GM21529 (cell line): ENCODE data around the gene ATP1A4.

Experiments used
- ATAC-seq: cut with Tn5 transposase; IDR thresholded peaks from one replicate; pipeline ENCODE4 v1.9.1; 2021; ENCODE audit not compliant: unreplicated experiment

The ATP1A4 gene

DNA sequence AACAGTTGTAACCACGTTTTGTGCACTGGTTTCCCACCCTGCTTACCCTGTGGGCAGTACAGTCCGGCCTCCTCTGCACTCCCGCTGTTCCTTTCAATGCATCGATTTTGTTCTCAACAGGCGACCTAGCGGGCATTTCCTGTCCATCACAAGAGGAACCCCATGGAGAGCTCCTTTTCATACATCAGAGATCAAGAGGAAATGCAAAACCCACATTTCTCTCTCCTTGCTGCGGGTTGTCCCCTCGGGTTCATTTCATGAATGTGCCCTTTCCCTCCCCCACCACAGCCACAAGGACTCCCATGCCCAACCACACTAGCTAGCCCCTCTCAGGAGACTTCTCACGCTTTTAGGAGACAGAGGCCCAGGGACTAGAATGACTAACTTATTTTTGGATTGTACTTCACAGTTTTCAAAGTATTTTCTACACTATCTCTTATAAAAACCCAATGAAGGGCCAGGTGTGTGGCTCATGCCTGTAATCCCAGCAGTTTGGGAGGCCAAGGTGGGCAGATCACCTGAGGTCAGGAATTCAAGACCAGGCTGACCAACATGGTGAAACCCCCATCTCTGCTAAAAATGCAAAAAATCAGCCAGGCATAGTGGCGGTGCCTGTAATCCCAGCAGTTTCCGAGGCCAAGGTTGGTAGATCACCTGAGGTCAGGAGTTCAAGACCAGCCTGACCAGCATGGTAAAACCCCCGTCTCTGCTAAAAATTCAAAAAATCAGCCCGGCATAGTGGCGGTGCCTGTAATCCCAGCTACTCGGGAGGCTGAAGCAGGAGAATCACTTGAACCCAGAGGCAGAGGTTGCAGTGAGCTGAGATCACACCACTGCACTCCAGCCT is 18.4 kb downstream of the ATP1A4 start:
- peak; percentile 78 for ATAC-seq

- ATAC-seq = no peak
These were observed 20.0 kb downstream of the ATP1A4 start for GRCh38 chr1:160171354-160171753.

- no peak for ATAC-seq
These were observed 20.6 kb downstream of the ATP1A4 start for GRCh38 chr1:160171980-160172379.

DNA sequence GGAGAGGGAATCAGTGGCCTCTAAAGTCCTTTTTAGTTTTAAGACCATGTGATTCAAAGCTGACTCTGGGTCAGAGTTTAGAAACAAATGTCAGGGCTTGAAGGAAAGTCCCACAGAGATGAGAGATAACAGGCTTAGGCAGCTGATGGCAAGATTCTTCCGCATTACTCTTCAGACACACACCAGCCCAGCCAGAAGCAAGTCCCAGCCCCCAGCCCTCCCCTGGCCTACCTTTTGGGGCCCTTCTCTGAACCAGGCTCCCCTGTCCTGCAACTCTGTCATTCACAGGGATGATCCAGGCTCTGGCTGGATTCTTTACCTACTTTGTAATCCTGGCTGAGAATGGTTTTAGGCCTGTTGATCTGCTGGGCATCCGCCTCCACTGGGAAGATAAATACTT is 25.8 kb downstream of the ATP1A4 start:
- no peak for ATAC-seq

DNA sequence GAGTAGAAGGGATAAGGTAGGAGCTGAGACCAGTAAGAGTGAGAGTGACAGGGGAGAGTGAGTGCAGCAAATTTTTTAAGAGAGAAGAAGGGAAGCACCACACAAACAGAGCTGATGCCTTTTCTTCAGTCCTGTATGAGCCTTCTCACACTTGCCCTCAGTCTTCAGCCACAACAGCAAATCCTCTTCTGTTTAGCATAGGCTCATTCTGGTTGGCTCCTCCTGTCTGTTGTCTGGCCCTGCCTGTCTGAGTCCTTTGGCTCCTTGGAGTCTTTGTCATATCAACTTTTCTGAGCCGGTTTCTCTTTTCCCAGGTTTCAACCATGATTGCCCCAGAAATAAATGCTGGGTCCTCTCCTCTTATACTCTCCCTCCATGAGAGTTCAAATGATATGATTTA is 26.3 kb downstream of the ATP1A4 start:
- no peak for ATAC-seq

DNA sequence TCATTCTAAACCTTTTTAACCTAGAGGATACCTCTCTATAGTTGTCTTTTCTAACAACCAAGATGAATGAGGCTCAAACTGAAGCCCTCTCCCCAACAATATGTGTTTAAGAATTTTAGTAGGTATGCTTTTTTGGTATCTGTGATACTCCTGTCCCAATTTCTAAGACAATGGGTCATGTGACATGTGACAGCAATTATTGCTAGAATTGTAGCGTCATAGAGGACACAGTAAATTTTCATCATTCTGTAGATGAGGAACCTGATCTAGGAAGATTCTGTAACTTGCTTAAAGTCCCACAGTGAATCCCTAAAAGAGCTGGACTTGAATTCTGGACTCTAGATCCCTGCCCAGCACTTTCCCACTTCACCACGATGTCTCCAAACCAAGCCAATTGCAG is 27.3 kb downstream of the ATP1A4 start:
- ATAC-seq = no peak

GRCh38 chr1:160179336-160179735 is 27.9 kb downstream of the ATP1A4 start:
- no peak for ATAC-seq

GRCh38 chr1:160186246-160186645 is 34.8 kb downstream of the ATP1A4 start:
- ATAC-seq = no peak

DNA sequence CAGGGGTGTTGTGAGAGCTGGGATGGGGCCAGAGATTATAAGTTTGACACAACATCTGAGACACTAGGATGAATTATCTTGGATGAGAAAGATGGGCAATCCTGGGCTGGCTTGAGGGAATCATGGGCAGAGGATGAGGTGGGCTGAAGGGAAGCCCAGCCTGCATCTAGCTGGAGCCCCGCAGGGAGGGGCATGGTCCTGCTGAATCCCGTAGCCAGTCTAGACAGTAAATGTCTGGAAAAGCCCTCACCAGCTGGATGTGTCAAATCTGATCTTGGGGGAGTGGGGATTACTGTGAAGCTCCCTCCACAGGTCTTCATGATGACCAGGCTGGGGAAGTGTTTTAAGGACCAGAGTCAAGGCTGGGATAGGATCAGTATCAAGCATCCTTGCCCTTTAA is 35.3 kb downstream of the ATP1A4 start:
- no peak for ATAC-seq

- no peak for ATAC-seq
These were observed 36.0 kb downstream of the ATP1A4 start for GRCh38 chr1:160187407-160187806.

GRCh38 chr1:160188341-160188740 is 36.9 kb downstream of the ATP1A4 start:
- no peak for ATAC-seq

DNA sequence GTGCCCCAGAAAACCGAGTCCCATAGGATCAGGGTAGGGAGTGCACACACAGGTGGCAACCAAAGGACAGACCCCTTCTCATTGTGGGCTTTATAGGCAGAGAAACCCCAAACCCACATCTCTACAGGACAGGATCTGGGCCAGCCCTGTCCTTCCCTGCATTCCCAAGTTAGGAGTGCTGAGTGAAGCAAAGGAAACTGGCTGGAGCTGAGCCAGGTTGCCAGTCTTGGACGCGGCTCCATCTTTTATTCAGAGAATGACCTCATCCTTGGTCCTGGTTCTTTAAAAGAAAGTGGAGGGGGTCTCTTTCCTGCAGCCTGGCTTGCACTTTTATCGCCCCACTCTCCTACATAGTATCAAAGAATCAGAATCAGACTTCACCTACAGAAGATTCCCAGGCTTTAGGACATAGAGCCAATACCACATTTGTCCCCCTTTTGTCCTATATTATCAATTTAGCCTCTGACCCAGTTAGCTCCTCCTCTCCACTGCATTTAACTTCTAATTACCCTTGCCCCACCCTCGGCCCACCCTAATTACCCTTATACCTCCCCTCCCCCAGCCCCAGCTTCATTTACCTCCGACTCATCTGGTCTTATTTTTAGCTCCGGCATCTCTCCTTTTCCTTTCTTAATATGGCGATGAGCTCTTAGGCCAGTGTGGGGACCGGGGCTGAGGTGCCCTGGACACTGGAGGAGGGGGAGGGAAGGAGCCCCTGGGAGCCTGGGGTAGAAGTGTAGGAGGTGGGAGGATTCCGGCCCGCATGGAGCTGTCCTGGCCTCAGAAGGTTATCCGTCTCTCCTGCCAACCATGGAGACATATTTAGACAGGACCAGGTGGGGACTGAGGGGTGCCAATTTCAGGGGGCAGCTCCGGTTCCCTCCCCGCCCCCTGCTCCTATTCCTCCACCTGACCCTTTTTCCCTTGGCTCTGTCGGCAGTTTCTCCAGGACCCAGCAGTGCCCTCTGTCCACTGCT is 38.5 kb downstream of the ATP1A4 start, which contains the start of gene CASQ1:
Gene CASQ1, plus strand, starts transcription at position 927 of the 977 bp plus-strand sequence. CDS start 177 bp downstream, outside the sequence.
- ATAC-seq = no peak

DNA sequence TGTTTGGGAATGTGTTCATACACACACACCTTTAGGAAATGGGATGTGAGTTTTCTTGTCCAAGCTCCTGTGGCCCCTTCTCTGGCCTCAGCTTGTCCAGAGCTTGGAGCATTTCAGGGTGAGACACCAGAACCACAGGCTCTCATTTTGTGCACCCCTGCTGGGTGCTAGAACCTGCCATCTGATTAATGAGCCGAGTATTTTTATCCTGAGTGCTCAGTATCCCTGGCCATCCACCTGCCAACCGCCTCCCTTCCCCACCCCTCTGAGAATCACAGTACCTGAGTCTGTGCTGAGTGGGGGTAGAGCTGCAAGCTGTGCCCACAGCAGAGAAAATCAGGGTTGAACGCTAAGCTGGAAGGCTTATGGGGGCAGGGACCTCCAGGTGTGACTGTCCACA is 40.4 kb downstream of the ATP1A4 start:
- no peak for ATAC-seq

DNA sequence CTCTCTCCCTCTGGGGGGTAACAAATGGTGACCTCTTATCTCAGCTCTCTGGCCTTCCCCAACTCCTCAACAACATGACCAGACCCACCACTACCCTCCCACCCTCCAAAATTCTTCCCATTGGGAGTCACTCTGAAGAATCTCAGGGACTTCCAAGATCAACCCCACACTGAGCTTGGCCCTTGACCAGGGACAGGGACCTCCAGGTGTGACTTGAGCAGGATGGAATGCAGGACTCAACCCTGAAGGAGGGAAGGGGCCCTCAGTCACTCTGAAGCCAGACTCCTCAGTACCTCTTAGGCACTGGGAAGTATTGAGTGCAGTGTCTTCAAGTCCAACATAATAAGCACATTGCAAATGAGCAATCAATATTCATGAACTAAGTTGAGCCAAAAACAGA is 40.8 kb downstream of the ATP1A4 start:
- no peak for ATAC-seq

DNA sequence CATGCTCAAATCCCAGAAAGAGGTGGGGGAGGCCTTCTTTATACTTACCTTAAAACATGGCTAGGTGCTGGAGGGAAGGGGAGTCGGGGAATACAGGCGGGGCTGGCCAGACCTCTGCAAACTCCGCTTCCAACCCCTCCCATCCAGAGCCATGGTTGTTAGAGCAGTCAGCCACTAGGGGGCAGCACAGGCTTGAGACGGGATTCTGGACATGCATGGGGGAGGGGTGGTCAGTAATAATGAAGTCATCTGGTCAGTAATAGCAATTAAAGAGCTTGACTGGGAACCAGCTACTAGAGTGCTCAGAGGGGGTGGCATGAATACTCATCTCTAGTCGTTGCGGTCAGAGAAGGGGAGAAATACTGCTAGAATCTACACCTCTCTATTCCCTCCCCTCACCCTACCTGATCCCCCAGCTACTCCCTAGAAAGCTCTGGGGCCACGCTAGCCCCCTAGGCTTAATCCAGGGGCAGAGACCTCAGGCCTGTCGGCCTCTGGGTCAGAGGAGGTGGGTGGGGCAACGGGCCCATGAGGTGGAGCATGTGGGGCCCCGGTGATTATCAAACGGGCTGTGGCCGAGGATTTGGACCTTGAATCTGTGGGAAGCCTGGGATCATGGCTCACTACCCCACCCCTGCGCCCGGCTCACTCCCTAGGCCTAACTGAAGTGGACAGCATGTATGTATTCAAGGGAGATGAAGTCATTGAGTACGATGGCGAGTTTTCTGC is 41.9 kb downstream of the ATP1A4 start:
- peak; percentile 64 for ATAC-seq

- no peak for ATAC-seq
These were observed 42.7 kb downstream of the ATP1A4 start for GRCh38 chr1:160193832-160194736.

DNA sequence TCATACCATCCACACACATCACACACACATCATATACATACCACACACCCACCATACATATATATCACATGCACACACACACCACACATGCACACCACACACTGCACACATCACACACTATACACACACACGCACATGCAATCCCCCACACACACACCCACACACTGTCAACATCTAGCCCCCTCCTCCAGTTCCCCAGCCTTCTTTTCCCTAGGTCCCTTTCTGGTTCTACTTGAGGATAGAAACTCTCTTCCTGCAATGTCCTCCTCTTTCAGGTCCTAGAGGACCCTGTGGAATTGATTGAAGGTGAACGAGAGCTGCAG is 43.3 kb downstream of the ATP1A4 start:
- ATAC-seq = no peak

- ATAC-seq = no peak
These were observed 44.7 kb downstream of the ATP1A4 start for GRCh38 chr1:160196143-160196542.

- ATAC-seq = no peak
These were observed 45.8 kb downstream of the ATP1A4 start for GRCh38 chr1:160197231-160197630.

- ATAC-seq = no peak
These were observed 49.4 kb downstream of the ATP1A4 start for GRCh38 chr1:160200786-160201185.
